Esophagus muscularis mucosa (tissue), 4 donors: ENCODE measurements around the gene PP2D1.

Experiments
- CTCF ChIP-seq, 3 experiments: fragments of 200-600 bp in 2 of 3; fragments of 450-650 bp in 1 of 3; sonication (generic) in 2 of 3; IDR thresholded peaks; one replicate each; pipeline ENCODE4 v1.5.1; 2017 to 2019; ENCODE audit warnings: antibody characterized with exemption in 3 of 3, mild to moderate bottlenecking in 2 of 3, moderate library complexity in 1 of 3
- EP300 ChIP-seq: sonication (generic); formaldehyde crosslinking; IDR thresholded peaks from one replicate; pipeline ENCODE4 v1.6.1; 2017; ENCODE audit warnings: antibody characterized with exemption
- POLR2A ChIP-seq: fragments of 450-650 bp; IDR thresholded peaks from one replicate; pipeline ENCODE4 v1.6.1; 2017; ENCODE audit warnings: antibody characterized with exemption, moderate library complexity, mild to moderate bottlenecking, low read depth
- POLR2AphosphoS5 ChIP-seq, 2 donors: sonication (generic); formaldehyde crosslinking; IDR thresholded peaks; one replicate each; pipeline ENCODE4 v1.6.1; 2017; ENCODE audit warnings: antibody characterized with exemption in 2 of 2

GRCh38 chr3:19948226-19948591, 63.9 kb downstream of the PP2D1 start:
- TF ChIP-seq CTCF (IDR thresholded peaks at IDR 0.05) (no peak), EP300 (no peak), POLR2AphosphoS5 (IDR thresholded peaks at IDR 0.05) (no peak), POLR2A (no peak)
